ENCODE results near the gene PTPRH.
A peak's percentile ranks its signal among the peaks of the same experiment; 100 is the strongest.
"Not testable (repeated sequence)": the region's sequence is repeated elsewhere in the genome, so short reads cannot be mapped to it uniquely, and the experiment has no call there.

PTPRH gene

DNA sequence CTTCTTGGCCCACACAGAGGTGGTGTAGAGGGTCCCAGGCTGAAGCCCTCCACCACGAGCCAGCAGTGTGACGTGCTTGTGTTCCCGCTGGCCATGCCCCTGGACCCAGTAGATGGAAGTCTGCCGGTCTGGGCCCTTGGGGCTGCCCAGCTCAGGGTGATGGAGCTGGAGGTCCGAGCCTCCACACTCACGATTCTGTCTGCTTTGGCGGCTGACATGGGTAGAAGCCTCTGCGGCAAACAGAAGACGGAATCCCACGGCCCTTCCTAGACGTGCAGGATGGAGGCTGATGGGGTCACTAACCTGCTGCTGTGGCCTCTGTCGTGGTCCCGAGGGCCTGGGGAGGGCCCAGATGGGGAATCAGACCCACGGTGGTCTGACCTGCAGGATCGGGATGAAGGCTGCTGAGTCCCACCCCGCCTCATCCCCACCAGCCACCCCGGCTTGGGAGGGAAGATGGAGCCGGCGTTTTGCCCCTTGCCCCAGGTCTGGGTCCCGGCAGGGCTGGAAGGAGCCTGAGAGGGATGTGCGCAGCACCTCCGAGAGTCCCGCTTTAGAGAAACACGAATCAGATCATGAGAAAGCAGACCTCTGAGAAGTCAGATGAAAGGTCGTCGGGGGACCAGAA is 14.9 kb upstream of the PTPRH start:
- no peak for DNase-seq

DNA sequence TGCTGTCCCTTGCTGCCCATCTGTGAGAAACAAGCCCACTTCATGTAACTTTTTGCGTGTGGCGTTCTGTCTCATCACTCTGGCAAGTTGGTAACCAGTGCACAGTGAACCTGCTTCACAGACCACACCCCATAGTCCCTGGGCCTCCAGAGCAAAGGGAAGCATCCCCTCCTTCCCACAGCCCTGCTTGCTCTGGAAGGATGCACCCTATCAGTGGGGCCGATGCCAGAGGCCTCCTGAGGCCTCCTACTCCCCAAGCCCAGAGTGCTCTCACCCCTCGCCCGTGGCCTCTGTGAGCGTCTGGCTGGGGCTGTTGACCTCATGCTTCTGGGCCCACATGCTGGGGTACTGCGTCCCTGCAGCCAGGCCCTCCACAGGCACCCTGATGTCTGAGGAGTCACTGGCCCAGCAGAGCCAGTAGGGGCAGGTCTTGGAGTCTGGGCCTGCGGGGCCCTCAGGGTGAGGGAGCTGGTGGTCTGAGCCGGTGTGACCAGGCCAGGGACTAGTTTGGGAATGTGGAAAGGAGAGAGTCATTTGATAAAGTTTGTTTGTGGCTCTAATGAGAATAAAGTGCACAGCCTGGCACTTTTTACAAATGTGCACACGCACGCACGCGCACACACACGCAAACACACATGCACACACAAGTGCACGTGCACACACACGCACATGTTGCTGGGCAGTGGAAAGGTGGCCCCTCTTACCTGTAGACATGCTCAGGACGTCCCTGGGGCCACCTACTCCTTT is 14.2 kb upstream of the PTPRH start:
- no peak for DNase-seq

DNA sequence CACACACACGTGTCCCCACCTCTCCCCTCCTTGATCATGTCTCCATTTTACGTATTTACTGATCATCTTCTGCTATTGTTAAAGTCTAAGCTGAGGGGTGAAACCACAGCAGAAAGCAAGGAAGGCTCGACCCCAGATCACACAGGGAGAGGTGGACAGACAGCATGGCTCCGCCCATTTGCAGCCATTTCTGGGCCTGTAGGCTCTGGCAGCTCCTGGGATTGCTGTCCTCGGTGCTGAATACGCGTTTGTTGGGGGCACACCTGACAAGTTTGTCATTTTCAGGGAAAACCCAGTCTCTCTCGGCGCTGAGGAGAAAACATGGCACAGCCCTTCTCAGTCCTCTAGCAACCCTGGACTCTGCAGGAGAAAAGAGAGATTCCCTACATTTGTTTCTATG is 11.2 kb upstream of the PTPRH start:
- no peak for DNase-seq

DNA sequence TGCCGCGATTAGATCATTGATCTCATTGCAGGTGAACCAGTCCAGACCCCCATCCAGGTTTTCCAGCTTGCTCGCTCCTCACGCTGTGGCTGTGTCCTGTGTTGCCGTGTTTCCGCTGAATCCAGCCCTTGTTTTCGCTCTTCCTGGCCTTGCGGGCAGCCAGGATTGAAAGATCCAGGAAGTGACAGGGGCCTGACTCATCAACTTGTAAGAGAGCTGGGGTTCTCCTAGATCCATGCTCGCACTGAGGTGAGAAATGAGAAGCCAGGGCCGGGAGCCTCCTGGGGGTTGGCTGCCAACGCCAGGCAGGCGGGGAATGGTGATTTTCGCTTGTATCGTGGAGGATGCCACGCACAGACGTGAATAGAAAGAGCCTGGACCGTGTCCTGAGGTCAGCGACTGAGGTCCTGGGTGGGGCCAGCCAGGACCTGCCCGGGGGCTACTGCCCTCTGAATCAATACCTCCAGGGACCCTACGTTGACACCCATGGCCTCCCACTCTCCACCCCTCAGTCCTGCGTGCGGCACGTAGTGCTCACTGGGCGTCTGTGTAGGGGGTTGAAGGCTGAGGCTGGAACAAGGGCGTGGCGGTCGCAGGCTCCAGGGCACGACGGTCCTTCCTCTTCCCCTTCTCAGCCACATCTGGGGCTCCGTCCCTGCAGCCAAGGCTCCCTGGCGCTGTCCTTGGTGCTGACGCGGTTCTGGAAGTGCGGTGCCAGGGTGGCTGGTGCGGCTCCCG is 7.3 kb upstream of the PTPRH start:
- DNase-seq: peak; percentile 97 to 98

DNA sequence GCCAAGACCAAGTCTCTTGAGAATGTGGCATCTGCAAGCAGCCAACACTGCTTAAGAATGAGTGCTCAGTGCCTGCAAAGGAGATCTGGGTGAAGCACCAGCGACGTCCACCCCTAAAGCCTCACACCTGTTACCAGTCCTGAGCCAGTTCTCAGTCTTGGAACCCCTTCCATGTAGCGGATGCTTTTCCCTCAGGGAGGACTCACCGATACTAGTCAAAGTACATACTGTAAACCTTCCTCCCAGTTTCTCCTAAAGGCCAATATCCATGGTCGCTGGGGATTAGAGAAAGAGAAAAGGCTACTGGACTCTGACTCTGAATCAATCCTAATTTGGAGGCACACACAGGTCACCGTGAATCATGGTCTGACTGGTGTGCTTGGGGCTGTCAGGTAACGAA is 4.2 kb upstream of the PTPRH start:
- DNase-seq: no peak

DNA sequence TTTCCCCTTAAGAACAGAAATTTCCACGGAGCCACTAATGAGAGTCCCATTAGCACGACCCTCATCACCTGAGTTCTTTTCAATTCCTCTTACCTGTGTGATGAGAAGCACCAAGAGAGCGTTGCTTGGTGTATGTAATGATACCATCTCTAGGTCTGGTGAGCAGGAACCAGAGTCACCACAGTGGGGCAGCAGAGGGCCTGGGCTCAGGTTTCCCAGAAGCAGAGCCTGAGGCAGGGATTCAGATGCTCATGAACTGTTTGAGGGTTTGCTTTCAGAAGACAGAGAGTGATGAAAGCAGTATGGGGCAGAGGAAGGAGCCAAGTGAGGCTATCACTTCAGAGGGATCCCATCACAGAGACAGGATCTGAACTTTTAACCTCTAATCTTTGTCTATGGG is 3.1 kb upstream of the PTPRH start:
- DNase-seq: no peak

DNA sequence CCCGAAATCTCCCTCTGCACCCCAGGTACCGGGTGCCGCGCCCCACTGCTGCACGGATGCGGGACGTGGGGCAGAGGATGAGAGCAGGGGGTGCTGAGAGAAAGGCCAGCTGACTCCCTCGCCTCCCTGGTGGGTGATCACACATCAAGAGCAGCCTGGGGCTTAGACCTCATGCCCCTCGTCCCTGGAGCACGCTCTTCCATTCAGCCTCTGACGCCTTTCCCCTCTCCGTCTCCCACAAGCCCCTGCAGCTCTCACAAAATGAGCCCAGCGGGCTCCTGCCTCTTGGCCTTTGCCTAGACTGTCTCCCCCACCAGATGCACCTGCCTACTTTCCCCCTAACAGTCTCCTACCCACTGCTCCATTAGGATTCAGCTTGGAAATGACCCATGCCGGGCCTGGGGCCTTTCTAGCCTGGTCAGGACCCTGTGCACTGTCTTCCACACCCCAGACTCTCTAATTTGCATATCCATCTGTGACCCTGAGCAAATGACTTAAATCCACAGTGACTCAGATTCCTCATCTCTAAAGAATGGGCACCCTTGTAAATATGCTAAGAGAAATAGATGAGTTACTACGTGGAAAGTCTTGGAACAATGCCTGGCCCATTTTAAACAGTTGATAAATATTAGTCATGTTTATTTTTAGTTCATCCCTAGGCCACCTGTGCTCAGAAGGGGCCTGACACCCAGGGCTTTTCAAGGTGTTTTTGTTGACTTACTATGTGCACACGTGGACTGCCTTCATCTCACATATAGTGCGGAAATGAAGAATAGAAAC is 582 bp upstream of the PTPRH start:
- peak in 1 of 2 experiments; percentile 43 for DNase-seq

DNA sequence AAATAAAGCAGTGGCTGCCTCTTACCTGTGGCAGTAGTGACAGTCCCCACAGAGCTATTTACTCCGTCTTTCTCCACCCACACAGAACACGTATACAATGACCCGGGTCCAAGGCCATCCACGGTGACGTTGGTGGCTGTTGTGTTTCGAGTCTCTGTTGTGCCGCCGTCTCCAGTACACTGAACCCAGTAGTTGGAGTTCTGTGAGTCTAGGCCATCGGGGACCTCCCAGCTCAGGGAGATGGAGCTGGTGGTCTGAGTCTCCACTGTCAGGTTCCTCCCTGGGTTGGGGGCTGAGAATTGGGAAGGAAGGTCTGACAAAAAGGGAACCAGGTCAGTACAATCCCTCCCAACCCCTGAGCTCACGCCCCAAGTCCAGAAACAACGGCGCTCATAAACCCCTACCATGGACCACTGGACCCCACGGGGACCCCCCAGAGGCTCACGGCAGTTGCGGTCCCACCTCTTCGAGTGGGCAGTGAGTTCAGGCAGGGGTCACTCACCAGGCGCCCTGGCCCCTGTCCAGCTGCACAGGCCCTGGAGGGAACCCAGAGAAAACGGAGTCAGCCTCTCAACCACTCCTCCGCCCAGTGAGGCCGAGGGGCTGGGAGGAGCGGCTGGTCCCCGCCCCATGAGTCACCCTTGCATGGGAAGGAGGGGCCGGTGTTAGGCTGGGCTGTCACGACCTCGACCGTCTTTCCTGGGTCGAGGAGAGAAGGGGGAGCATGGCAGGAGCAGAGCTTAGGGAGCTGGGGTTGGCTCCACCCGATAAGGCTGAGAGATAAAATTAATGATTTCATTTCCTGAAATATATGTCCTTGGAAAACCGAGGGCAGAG is 2.4 kb downstream of the PTPRH start:
- DNase-seq: no peak

DNA sequence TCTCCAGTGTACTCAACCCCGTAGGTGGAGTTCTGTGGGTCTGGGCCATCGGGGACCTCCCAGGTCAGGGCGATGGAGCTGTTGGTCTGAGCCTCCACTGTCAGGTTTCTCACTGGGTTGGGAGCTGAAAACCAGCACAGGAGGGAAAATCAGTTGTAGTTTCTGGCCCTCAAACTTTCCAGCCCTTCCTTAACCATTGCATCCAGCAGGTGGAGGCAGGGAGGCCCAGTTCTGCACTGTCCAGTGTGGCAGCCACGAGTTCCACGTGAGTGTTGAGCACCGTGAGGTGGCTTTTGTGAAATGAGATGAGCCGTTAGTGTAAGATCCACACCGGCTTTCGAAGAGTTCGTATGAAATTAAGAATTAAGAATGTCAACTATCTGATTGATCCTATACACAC is 7.1 kb downstream of the PTPRH start:
- not testable (repeated sequence) for DNase-seq

DNA sequence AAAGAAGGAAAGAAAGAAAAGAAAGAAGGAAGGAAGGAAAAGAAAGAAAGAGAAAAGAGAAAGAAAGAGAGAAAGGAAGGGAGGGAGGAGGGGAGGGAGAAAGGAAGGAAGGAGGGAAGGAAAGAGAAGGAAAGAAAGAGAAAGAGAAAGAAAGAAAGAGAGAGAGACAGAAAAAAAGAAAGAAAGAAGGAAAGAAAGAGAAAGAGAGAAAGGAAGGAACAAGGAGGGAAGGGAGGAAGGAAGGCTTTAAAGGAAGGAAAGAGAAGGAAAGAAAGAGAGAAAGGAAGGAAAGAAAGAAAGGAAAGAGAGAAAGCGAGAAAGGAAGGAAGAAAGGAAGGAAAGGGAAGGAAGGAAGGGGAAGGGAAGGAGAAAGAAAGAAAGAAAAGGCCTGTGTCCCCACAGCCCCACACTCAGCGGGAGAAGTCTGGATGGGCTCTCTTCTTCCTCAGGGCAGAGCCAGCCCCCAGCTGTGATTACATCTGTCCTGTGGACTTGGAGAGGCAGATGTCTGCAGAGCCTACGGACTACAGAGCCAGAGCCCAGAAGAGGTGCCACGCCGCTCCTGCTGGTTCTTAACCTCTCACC is 9.6 kb downstream of the PTPRH start:
- DNase-seq: no peak

DNA sequence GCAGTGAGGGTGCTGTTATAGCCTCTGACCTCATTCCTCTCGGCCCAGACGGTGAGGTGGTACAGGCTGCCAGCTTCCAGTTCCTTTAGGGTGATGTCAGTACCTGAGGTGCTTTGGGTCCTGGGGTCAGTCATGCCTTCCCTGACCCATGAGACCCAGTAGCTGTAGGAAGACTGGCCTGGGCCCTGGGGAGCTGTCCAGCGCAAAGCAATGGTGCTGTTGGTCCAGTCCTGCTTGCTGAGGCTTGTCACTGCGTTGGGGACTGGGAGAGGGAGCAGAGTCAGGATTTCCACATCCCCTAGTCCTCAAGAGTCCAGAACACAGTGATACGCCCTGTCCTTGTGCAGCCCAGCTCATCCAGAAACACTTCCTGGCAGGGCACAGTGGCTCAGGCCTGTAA is 10.7 kb downstream of the PTPRH start:
- DNase-seq: no peak

DNA sequence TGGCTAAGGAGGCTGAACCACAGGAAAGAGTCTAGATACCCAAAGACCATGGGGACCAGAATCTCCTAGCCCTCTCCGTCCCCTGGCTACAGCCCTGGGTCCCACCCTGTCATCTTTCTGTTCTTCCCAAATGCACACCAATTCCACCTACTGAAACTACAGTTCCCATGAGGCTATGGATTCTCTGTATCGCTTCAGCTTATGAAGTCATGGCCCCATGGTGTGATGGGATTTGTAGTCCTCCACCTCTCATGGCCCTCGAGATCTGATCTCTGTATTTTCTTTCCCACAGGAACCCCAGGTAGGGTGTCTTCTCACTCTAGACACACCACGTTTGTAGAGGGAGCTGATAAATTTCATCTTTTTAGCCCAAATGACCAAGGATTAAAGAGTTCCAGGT is 11.8 kb downstream of the PTPRH start:
- DNase-seq: peak; percentile 24 to 53

DNA sequence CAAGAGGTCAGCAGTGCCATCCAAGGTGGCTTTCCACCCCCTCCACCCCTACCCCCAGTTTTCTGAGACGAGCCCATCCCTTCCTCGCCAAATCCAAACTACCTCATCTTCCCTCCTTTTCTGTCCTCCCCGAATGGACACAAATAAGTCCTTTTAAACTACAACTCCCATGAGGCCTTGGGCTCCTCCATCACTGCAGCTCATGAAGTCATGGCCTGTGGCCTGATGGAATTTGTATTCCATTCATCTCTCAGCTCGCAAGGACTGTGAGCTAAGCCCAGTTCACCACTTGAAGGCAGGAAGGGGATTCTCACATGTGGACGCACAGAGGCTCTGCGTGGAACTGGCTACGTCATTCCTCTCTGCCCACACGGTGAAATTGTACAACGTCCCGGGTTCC is 12.5 kb downstream of the PTPRH start:
- DNase-seq: peak; percentile 50 to 51

DNA sequence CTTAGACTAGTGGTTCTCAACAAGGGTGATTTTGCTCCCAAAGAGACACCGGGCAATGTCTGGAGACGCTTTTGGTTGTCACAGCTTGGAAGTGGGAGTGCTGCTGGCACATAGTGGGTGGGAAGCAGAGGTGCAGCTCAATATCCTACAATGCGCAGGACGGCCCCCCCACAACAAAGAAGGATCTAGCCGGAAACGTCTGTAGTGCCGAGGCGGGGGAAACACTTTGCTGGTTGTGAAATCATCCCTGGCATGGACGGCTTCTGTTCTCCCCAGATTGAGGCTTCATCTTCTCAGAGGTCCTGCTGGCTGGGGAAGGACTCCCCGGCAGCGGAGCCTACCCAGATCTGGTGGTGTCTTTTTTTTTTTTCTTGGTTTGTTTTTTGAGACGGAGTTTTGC is 15.8 kb downstream of the PTPRH start:
- DNase-seq: no peak

DNA sequence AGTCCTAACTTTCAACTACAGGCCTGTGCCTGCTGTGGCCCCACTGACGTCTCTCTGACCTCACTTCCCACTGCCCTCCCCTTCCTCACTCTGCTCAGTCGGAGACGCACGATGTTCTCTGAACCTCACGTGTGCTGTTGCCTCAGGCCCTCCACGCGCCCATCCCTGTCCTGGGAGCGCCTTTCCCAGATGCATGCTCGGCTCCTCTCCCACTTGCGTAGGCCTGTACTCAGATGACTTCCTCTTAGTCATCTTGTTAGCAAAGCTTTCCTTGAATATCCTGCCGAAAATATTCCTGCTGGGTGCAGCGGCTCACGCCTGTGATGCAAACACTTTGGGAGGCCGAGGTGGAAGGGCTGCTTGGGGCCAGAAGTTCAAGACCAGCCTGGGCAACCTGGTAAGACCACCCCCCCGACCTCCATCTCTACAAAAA is 19.9 kb downstream of the PTPRH start:
- DNase-seq: no peak

DNA sequence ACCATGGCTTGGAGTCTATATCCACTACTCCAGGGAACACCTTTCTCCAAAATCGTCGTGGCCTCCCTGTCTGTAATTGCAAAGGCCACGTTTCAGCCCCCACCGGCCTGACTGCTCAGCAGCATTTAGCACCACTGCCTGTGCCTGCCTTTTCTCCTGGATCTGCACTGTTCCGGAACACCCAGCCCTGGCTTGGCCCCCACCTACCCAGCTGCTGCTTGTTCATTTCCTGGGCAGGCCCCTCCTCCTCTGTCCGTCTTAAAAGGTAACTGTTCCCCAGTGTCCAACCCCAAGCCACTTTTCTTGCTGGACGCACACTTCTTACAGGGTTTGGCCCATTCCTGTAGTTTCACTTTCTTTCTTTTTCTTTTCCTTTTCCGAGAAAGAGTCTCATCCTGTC is 20.7 kb downstream of the PTPRH start:
- no peak for DNase-seq

DNA sequence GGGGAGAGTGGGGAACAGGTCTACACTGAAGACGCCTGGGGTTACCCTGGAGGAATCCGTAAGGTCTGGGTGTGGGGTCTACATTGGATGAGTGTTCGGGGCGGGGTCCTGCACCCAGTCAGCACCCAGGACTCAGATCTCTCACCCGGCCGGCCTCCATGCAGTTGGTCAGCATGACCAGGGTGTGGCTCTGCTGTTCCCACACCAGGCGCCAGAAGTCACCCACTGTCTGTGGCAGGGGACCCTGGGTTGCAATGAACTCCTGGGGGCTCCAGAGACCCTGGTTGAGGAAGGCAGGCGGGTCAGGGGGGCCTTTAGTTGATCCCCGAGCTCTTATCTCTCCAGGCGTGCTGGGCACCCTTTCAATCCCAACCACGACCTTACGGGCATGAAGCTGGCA is 23.2 kb downstream of the PTPRH start:
- DNase-seq: no peak

DNA sequence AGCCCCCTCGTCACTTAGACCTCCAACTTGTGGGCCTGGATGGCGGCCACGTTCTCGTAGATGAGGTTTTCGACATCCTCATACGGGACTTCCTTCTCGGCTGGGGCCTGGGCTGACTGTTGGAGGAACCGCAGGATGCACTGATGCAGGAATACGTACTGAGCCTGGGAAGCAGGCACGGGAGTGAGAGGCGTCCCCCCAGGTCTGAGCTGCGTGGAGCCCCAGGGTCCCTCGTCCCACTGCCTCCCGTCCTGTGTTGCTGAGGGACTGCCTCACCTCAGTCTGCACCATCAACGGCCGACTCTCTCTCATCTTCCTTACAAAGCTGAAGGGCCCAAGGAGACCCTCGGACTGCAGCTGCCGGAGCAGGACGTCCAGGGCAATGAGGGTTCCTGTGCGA is 27.6 kb downstream of the PTPRH start:
- no peak for DNase-seq

DNA sequence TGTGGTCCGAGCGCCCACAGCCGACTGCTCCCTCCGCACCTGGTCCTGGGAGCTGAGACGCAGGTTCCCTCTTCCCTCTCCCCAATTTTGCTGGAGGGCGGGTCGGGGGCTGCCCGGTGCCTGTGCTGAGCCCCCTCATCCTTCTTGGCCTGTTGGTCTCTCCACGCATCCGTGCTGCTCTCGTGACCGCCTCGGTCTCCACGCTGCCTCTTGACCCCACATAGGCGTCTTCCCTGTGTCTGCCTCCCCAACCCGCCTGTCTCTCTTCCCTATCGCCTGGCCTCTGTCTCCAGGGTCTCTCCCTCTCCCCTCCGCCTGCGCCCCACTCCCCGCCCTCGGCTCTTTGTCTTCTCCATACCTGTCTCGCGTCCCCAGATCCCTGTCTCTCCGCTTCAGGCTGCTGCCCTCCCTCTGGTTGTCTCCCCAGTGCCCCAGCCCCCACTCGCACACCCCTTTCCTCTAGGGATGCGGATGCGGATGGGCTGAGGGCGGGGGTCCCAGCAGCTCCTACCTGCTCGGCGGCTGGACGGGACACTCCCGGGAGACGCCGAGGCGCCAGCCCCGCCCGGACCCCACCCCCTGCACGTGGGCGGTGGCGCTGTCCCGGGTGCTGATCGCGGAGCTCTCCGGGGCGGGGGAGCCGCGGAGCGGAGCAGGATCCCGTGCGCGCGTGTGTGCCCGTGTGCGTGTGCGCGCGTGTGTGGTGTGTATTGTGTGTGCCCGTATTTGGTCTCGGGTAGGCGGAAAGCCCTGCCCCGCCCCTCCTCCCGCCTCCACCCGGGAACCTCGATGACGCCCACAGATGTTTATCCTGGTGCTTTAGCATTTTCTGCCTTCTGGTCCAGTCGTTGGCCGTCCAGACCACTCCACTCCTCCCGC is 29.5 kb downstream of the PTPRH start, which contains the start of gene SYT5:
Gene SYT5, minus strand, starts transcription at position 684 of the 879 bp plus-strand sequence. CDS start 1,248 bp downstream, outside the sequence.
- peak in 1 of 2 experiments; percentile 58 for DNase-seq

DNA sequence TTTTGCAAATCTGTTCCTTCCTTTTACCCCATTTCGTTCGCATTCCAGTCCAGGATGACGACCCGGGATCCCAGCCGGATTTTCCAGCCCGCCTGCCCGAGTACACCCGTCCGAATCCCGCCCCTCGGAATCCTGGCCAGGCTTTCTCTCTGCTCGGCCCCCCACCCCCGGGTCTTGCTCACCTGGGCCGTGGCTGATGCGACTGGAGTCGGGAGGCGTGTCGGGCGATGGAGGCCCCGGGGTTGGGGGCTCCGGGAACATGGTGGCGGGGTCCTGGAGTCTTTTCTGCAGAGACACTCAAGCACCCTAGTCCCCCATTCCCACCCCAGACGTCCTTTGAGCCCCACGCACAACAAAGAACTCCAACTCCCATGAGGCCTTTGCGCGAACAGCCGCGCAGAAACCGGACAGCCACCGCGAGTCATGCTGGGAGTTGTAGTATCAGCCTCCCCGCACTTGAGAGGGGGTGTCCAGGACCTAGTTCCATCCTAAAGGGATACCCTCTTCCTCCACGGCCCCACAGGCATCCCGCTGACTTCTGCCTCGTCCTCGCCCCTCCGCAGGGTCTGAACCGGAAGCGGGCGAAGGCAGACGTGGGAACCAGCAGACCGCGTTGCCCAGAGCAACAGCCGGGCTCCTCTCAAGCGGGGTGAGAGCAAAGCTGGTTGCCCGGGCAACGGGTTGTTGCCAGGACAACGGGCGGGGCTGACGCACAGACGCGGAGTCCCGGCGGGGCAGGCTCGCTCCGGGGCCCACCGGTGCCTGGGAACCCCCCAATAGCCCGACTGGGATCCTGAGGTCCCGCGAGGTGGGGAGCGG is 30.3 kb downstream of the PTPRH start:
- DNase-seq: peak; percentile 85 to 95

All from NCI-H526 (cell line).